Fibroblast of mammary gland (primary cell): Measurements from ENCODE around the gene GALNT18.
A peak's percentile ranks its signal among the peaks of the same experiment; 100 is the strongest.

Source experiments
- DNase-seq: peaks from one replicate; pipeline ENCODE4 v3.0.0-alpha.2; 2010; ENCODE audit warnings: low read depth
- H3K4me3 ChIP-seq: 2 replicates; pipeline ENCODE4 v1.5.1; 2011; ENCODE audit warnings: low read depth, mild to moderate bottlenecking, low read length, moderate library complexity; ENCODE audit not compliant: control insufficient read depth
- TF ChIP-seq, protein P1 (sequence below): conservative IDR thresholded peaks from 2 replicates; pipeline ENCODE4 v1.5.1; 2011; ENCODE audit warnings: low read depth, low read length, inconsistent platforms; ENCODE audit not compliant: control insufficient read depth, insufficient read depth

Gene GALNT18

DNA sequence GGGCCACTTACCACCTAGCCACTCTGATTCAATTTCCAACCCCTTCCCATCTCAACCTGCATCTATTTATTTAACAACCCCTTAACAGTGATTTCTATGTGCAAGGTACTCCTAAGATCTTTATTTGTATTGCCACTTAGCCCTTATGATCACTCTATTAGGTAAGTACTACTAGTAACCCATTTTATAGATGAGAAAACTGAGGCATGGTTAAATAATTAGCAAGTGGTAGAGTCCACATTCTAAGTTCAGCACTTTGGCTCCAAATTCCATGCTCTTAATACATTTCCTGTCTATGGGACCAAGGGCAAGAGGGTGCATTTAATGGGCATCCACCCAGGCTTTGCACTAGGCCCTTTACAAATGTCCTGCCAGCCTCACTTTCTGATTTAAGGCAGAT is 230.6 kb downstream of the GALNT18 start:
- TF ChIP-seq, protein P1, sequence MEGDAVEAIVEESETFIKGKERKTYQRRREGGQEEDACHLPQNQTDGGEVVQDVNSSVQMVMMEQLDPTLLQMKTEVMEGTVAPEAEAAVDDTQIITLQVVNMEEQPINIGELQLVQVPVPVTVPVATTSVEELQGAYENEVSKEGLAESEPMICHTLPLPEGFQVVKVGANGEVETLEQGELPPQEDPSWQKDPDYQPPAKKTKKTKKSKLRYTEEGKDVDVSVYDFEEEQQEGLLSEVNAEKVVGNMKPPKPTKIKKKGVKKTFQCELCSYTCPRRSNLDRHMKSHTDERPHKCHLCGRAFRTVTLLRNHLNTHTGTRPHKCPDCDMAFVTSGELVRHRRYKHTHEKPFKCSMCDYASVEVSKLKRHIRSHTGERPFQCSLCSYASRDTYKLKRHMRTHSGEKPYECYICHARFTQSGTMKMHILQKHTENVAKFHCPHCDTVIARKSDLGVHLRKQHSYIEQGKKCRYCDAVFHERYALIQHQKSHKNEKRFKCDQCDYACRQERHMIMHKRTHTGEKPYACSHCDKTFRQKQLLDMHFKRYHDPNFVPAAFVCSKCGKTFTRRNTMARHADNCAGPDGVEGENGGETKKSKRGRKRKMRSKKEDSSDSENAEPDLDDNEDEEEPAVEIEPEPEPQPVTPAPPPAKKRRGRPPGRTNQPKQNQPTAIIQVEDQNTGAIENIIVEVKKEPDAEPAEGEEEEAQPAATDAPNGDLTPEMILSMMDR = no peak
- no peak for DNase-seq
- no peak overlapping the region for H3K4me3 ChIP-seq

DNA sequence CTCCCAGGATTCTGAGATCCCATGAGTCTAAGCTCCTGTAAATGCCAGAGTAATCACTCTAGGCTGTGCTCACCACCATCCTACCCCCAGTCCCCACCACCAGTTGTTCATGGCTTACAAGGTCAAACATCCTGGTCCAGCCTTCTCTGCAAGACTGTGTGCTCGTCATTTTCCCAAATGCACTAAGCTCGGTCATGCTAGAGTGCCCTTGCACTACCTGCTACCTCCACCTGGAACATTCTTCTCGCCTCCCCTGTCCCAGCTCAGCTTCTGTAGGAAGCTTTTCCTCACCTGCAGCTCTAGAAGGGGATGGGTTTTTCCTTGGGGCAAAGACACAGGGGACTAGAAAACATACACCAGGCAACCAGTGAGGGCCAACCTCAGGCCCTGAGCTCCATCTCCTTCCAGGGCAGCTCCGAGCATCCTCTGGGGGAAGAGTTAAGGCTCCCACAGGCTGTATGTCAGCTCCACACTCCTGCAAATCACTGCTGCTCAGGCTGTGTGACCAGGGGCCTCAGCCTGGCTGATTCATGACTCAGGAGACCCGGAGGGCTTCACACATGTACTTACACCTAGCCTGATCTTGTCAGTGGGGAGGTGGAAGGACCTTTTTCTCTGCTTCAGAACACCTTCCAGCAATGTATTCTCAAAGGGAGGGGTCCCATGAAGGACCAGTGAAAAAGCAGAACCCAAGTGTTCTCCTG is 231.6 kb downstream of the GALNT18 start:
- TF ChIP-seq, protein P1 = no peak
- no peak for DNase-seq
- no peak overlapping the region for H3K4me3 ChIP-seq

DNA sequence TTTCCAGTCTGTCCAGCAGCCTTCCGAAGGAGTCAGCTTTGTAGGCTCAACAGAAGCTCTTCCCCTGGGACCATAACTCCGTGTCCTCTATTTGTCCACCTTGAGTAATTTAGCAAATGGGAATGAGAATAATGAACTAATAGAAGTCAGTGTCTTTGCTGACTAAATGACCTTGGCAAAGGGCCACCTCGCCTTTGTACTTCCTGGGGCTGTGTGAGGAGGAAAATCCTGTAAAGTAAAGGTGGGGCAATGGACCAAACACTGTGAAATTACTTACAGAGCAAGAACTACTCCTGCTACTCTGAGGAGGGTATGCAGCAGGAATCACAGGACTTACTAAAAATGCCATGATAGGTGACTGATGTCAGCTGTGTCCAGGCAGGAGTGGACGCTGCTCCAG is 232.6 kb downstream of the GALNT18 start:
- H3K4me3 ChIP-seq = no peak overlapping the region
- peak; percentile 35 for DNase-seq
- TF ChIP-seq, protein P1 = no peak

DNA sequence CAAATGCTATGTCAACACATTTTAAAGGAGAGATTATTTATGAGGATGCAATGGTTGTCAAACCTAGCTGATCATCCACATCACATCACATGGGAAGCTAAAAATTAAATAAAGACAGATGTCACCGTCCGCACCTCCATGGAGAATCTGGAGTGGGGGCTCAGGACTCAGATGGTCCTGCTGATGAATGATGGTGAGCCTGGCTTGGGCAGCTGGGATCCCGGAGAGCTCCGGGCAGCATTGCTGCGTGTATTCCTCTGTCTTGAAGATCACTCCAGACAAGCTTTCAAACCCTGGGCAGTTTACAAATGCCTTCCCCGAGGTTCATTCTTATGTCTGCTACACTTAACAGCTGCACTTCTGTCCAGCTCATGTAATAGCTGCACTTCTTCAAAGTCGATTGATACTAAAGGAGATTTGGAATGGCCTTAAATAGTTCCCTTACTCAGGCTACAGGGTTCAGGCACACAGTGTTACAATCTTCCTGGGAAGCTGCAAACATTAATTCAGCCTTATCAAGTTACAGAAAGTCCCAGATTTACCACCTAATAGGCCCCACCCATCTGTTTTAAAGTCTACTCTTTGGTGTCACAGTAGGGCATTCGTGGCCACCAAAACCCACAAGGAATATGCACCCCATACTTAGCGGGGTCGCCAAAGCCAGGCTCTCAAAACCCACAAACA is 234.0 kb downstream of the GALNT18 start:
- H3K4me3 ChIP-seq = no peak overlapping the region
- TF ChIP-seq, protein P1 = no peak
- DNase-seq = no peak

DNA sequence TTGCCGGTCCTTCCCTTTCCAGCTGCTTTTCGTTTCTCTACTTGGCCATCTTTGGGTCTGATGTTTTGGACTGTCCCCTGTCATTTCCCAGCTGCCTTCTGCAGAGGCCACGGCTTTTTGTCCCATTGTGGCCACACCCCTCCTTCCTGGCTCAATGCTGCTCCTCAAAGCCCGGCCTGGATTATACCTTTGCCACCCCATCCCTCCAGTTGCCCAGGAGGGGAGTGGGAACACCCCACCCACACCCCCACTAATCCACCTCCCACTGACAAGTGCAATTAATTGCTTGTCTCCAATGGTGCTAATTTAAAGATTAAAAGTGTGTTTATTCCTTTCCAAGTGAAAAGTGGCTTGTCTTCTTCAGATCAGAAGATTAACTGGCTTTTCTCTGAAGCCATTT is 234.6 kb downstream of the GALNT18 start:
- no peak for DNase-seq
- TF ChIP-seq, protein P1 = no peak
- no peak overlapping the region for H3K4me3 ChIP-seq

DNA sequence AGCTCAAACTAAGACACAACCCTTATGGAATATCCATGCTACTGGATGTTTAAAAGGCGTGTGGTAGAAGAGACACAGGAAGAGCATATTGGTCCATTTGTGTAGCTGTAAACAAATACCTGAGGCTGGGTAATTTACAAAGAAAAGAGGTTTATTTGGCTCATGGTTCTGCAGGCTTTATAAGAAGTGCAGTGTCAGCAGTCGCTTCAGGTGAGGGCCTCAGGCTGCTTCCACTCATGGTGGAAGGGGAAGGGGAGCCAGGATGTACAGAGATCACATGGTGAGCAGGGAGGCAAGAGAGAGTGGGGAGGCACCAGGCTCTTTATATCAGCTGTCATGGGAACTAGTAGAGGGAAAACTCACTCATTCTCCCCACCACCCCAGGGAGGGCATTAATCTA is 237.0 kb downstream of the GALNT18 start:
- DNase-seq = no peak
- TF ChIP-seq, protein P1 = no peak

More for the DNA sequence above, 237.0 kb downstream of the GALNT18 start:
- no peak overlapping the region for H3K4me3 ChIP-seq
